ENCODE results near the gene TEC. TPM values are rescaled to one million over a fixed set of nuclear protein-coding genes. Genes with fewer than 3 reads are reported as not detected.

TEC gene
- total RNA-seq, 1 donor from 2014 or later = 3.5 TPM

GRCh38 chr4:48139691-48140090 is 129.9 kb downstream of the TEC start:
- Mint-ChIP-seq H3K36me3 (peaks cover 21% of the 10 kb centered on the region), H3K9me3 (no peaks in the 10 kb centered on the region), H3K4me3 (no peak overlapping the region), H3K4me1 (no peaks in the 10 kb centered on the region), H3K27ac (no peak overlapping the region), H3K27me3 (ENCODE audit: low read depth) (no peaks in the 10 kb centered on the region)
- no peak for TF ChIP-seq CTCF (IDR thresholded peaks at IDR 0.05; ENCODE audit: unreplicated experiment)
- DNase-seq (ENCODE audit: low spot score in 2 of 2, unreplicated experiment in 2 of 2) = no peak

DNA sequence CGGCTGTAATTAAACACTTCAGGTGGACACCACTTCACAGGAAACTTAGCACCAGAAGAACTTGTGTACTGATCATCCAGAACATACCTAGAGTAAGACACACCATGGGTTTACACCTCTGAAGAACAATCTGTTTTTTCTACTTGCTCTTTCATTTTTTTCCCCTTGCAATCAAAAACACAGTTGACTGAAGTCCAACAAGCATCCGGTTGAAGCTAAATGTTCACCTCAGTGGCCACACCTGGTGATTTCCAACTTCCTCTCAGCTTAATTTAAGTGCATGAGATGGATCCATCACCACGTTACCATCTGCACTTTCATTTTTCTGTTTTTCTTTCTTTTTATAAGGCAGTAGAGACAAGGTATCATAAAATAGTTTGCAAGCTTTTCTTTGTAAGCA is 130.7 kb downstream of the TEC start:
- no peak overlapping the region for H3K4me3 Mint-ChIP-seq
- TF ChIP-seq CTCF (IDR thresholded peaks at IDR 0.05; ENCODE audit: unreplicated experiment) = no peak
- H3K36me3 Mint-ChIP-seq = peaks cover 21% of the 10 kb centered on the region
- H3K27ac Mint-ChIP-seq = no peak overlapping the region
- peaks cover 1% of the 10 kb centered on the region for H3K4me1 Mint-ChIP-seq
- H3K27me3 Mint-ChIP-seq (ENCODE audit: low read depth) = no peaks in the 10 kb centered on the region
- DNase-seq (ENCODE audit: low spot score in 2 of 2, unreplicated experiment in 2 of 2) = no peak
- no peaks in the 10 kb centered on the region for H3K9me3 Mint-ChIP-seq

GRCh38 chr4:48138511-48138910 is 131.1 kb downstream of the TEC start:
- Mint-ChIP-seq H3K4me3 (no peak overlapping the region), H3K36me3 (peaks cover 21% of the 10 kb centered on the region), H3K4me1 (peaks cover 6% of the 10 kb centered on the region), H3K27me3 (ENCODE audit: low read depth) (no peaks in the 10 kb centered on the region), H3K9me3 (no peaks in the 10 kb centered on the region), H3K27ac (no peak overlapping the region)
- TF ChIP-seq CTCF (IDR thresholded peaks at IDR 0.05; ENCODE audit: unreplicated experiment) = no peak
- no peak for DNase-seq (ENCODE audit: low spot score in 2 of 2, unreplicated experiment in 2 of 2)

DNA sequence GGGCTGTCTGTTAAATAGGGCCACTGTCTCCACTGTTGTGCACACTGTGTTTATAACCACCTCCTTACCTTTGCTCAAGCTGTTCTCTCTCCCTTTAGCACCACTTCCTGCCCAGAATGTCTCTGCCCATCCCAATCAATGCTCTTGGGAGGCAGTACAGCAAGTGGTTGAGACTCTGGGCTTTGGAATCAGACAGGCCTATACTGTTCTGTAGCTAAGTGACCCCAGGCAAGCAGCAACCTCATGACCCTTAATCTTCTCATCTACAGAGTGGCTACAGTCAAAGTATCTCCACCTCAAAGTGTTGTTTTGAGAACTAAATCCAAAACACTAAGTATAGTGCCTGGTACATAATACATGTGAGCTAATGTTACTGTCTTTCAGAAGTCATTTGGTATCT is 131.8 kb downstream of the TEC start:
- Mint-ChIP-seq H3K27ac (no peak overlapping the region), H3K27me3 (ENCODE audit: low read depth) (no peaks in the 10 kb centered on the region), H3K36me3 (peaks cover 21% of the 10 kb centered on the region), H3K4me3 (no peak overlapping the region), H3K9me3 (no peaks in the 10 kb centered on the region), H3K4me1 (peaks cover 8% of the 10 kb centered on the region)
- TF ChIP-seq CTCF (IDR thresholded peaks at IDR 0.05; ENCODE audit: unreplicated experiment) = no peak
- DNase-seq (ENCODE audit: low spot score in 2 of 2, unreplicated experiment in 2 of 2) = no peak

DNA sequence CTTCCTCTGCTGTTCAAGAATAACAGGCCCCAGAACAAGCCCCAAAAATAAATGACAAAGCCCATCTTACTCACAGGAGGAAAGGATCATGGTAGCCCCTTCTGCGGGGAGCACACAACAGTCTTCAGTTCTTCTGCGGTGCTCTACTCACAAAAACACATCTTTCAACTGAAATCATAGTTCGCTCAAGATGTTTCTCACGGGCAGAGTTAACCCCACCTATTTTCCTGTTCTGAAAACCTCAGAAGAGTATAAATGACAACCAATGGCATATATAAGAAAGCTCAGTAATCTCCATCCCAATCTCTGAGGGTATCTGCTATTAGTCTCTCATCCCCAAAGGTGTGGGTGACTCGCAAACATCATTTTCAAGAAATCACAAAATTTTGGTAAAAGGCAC is 135.6 kb downstream of the TEC start, which contains the start of gene TXK:
TSS of gene TXK (minus strand) at position 170 of the 400 bp plus-strand sequence. CDS start at position 90, 80 bp downstream.
- Mint-ChIP-seq H3K27me3 (ENCODE audit: low read depth) (no peaks in the 10 kb centered on the region), H3K36me3 (peaks cover 21% of the 10 kb centered on the region), H3K4me1 (peaks cover 34% of the 10 kb centered on the region), H3K27ac (peak within 1 kb of the TSS; percentile 53), H3K4me3 (no peak within 1 kb of the TSS), H3K9me3 (no peaks in the 10 kb centered on the region)
- DNase-seq (ENCODE audit: low spot score in 2 of 2, unreplicated experiment in 2 of 2) = no peak
- no peak for TF ChIP-seq CTCF (IDR thresholded peaks at IDR 0.05; ENCODE audit: unreplicated experiment)

- Mint-ChIP-seq H3K9me3 (no peaks in the 10 kb centered on the region), H3K4me3 (no peak overlapping the region), H3K4me1 (peaks cover 35% of the 10 kb centered on the region), H3K36me3 (peaks cover 21% of the 10 kb centered on the region), H3K27me3 (ENCODE audit: low read depth) (no peaks in the 10 kb centered on the region), H3K27ac (peak overlapping the region; percentile 53)
- no peak for TF ChIP-seq CTCF (IDR thresholded peaks at IDR 0.05; ENCODE audit: unreplicated experiment)
- DNase-seq (ENCODE audit: low spot score in 2 of 2, unreplicated experiment in 2 of 2) = no peak
These were observed 136.0 kb downstream of the TEC start for GRCh38 chr4:48133669-48134068.

Data from mesothelial cell of epicardium (in vitro differentiated cells).